CD4-positive, alpha-beta T cell treated with Interleukin-15 for 1 hour (primary cell): ENCODE data around the gene MAP10.
"Not testable (repeated sequence)": the region's sequence is repeated elsewhere in the genome, so short reads cannot be mapped to it uniquely, and the experiment has no call there.

ENCODE experiments used
- DNase-seq: peaks from one replicate; pipeline ENCODE4 v3.0.0-alpha.2; 2020

MAP10 gene

DNA sequence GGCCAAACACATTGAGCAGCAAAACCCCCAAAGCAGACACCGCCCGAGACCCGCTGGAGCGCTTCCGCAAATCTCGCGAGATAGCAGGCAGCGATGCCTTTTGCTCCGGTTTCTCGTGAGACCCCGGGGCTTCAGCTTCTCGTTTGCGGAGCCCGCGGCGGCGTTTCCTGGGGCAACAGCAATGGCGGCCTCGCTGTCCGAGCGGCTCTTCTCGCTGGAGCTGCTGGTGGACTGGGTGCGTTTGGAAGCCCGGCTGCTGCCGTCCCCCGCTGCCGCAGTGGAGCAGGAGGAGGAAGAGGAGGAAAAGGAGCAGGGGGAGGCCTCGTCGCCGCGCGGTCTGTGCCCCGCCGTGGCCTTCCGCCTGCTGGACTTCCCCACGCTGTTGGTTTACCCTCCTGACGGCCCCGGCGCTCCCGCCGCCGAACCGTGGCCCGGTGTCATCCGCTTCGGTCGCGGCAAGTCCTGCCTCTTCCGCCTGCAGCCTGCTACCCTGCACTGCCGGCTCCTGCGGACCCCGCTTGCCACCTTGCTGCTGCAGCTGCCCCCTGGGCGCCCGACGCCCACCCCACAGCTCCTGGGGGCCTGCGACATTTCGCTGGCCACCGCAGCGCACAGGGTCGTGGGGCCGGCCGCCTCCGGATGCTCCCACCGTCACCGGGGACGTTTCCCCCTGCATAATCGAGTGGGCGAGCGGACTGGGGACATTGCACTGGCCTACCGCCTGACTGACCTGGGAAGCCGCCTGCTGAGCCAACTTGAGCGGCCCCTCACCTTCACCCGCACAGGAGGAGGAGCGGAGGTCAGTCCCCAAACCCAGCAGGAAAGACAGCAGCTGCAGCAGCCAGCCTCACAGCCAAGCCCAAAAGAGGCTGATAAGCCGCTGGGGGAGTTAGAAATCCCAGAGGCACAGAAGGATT, at the start of gene MAP10:
MAP10 (plus strand) TSS at position 148 of the 917 bp plus-strand sequence; CDS start at position 182, 34 bp downstream.
- DNase-seq, result peak; percentile 83

- no peak for DNase-seq
These were observed 40.6 kb upstream of the MAP10 start for GRCh38 chr1:232764458-232765251.

- no peak for DNase-seq
These were observed 39.7 kb upstream of the MAP10 start for GRCh38 chr1:232765542-232765941.

DNA sequence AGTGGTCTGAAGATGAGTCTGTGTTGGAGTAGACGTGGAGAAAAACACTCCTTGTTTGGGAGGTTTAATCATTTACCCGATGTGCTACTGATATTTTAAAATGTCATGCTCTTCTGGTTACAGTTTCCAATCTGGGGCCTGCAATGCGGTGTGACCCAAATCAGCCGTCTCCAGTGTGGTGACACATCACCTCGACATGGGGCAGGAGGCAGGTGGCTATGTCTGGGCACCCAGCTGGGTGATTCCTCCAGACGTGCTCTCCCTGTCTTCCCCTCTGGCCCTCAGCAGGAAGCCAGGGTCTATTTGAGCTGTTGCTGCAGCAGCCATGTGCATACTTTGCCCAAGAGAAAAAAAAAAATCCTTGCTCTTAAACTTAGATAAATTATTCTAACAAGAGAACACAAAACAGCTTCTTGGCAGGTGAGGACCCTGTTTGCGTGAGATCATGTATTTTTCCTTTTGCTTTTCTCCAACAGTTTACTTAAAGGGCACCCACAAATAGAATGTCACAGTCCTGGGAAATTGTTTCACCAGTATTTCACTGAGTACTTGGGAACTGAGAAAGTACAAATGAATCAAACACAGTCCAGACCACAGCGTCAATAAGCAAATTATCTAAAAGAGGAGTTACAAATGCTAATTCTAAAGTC, 38.9 kb upstream of the MAP10 start:
- no peak for DNase-seq

DNA sequence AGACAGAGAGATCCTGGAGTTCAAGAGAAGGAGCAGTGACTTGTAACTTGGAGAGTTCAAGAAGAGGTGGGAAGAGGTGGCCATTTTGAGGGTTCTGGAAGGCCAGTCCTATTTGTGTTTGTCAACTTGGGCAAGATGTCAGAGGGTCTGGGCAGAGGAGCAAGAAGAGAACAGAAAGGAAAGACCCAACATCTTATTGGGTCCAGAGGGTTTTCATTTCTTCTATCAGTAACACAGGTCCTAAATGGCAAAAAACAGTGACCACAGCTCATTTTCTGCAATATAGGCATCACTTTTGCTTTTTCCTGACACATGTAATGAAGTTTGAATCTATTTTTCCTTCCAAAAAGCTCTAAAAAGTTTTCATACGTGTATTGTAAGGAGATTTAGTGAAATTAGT, 38.3 kb upstream of the MAP10 start:
- DNase-seq, result no peak

DNA sequence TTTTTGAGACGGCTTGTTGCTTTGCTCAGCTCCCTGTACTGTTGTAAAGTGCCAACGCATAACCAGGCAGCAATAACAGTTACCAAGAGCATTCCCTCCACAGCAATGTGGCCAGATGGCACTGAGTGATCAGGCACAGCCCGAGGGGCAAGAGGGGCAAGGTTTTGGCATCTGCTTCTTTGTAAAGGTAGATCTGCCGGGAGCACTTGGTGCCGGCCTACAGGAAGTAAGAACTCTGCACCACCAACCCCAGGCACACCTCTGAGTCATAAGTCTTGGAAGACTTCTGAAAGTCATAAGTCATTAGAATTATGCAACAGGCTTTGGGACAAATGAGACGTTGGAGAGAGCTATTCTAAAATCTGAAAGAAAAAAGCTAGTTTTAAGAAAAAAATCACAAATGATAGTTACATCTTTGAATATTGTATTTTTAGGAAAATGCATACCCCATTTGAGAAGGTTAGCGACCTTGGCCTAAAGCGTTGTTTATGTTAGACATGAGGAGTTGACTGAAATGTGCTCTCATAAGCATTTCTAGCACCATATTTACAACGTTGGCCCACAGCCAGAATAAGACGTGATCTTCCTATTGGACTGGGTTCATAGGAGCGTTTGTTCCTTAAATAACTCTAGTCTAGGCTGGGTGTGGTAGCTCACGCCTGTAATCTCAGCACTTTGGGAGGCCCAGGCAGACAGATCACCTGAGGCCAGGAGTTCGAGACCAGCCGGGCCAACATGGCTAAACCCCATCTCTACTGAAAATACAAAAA, 37.7 kb upstream of the MAP10 start:
- peak; percentile 28 for DNase-seq

DNA sequence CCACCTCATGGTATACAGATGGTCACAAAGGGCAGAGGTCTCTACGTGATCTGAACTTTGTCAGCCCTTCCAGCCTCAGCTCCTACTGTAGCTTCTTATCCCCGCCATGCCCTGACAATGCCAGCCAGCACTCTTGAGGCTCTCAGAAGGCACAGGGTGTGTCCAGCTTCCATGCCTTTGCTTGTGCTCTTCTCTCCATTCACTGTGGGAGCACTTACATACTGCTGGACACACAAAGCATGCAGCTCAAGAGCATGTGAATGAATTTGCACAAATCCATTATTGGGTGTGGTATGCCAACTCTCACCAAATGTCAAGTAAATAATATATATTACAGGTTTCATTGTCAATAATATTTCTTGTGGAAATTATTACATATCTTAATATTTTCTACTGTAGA, 36.4 kb upstream of the MAP10 start:
- no peak for DNase-seq

DNA sequence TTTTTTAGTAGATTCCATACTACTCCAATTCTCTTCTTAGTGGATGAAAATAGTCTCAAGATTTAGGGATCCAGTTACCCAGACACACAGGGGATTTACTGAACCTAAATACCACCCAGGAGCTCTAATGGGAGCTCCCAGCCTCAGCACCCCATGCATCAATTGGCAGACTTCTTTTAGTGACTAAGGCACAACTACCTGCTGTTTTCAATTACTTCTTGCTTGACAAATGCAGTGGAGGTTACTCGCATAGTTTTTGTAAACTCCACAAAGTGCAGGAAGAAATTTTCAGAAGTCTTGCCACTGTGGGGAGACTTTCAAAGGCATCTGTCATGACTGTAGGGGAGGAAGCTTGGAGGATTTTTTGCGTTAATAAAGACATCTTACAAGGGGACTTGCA, 35.5 kb upstream of the MAP10 start:
- no peak for DNase-seq

DNA sequence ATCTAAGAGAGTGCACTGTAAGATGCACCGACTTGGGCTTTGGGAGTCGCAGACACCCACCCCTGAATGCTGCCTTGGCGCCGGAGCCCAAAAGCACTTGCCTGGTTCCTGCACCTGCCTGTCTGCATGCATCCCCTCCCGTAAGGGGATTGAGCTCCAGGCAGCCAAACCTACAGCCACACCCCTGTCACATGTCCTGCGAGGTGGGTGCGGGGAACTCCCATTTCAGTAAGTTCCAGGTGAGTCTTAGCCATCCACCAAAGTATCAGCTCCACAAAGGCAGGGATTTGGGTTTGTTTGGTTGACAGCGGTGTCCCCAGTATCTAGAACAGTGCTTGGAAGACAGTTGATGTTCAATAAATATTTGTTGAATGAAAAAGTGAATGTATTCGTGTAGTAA, 31.5 kb upstream of the MAP10 start:
- no peak for DNase-seq

DNA sequence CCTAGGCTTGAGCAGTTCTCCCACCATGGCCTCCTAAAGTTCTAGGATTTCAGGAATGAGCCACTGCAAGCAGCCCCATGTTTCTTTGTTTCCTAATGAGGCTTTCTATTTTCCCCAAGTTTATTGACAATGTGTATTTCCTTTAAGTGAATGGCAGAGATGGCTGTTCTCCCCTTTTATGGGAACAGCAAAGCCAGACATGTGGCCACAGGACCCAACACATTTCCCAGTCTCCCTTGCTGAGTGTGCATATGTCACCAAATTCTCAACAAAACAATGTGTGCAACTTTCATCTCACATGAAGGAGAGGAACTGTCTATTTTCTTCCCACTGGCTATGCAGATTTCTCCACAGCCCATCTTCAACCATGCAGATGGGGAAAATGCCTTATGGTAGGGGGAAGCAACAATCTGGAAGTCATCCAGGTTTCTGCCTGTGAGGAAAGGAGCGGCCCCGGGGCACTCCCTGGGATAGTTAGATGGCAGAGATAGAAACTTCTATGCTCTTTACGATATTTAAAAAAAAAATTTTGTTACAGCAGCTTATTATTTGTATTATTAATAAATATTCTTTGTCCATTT, 28.6 kb upstream of the MAP10 start:
- DNase-seq, result no peak

- DNase-seq, result no peak
These were observed 24.9 kb upstream of the MAP10 start for GRCh38 chr1:232780354-232780753.

DNA sequence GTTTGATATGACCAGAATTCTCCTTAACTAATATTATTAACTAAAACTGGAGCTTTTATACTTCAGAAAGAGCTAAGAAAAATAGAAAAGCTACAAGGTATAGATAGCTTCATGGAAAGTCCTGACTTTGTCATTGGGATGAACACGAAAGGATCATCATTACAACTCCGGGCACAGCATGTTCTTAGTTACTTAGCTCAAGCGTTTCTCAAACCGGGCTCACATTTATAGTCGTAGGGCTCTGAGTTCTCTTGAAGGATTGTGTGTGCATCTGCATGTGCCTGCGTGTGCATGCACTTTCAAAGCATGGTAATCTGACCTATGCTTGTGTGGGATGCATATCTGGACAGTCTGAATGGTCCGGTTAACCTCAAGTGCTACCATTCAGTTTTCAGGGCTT, 20.4 kb upstream of the MAP10 start:
- DNase-seq, result no peak

GRCh38 chr1:232785630-232786029, 19.6 kb upstream of the MAP10 start:
- not testable (repeated sequence) for DNase-seq

GRCh38 chr1:232786845-232787455, 18.3 kb upstream of the MAP10 start:
- DNase-seq, result no peak

- DNase-seq, result no peak
These were observed 16.9 kb upstream of the MAP10 start for GRCh38 chr1:232788235-232788872.

- no peak for DNase-seq
These were observed 15.6 kb upstream of the MAP10 start for GRCh38 chr1:232789651-232790050.

- no peak for DNase-seq
These were observed 12.3 kb upstream of the MAP10 start for GRCh38 chr1:232792949-232793348.

DNA sequence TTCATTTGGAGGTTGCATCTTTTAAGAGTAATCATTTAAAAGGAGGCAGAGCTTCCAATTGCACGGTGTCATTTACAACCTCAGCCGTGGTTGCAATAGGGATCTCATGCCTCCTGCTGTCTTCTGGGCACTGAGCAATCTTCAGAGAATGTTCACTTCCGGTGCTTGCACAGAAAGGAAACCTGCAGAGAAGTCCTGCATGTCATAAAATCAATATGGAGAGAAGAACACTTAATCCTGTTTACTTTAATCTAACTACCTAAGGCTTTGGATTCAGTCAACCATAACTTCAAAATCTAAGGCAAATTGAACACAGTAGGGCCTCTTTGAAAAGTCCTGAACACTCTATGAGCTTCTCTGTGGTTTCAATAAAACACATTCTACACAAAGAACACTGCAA, 11.3 kb upstream of the MAP10 start:
- DNase-seq, result no peak

- no peak for DNase-seq
These were observed 9.6 kb upstream of the MAP10 start for GRCh38 chr1:232795497-232796053.

DNA sequence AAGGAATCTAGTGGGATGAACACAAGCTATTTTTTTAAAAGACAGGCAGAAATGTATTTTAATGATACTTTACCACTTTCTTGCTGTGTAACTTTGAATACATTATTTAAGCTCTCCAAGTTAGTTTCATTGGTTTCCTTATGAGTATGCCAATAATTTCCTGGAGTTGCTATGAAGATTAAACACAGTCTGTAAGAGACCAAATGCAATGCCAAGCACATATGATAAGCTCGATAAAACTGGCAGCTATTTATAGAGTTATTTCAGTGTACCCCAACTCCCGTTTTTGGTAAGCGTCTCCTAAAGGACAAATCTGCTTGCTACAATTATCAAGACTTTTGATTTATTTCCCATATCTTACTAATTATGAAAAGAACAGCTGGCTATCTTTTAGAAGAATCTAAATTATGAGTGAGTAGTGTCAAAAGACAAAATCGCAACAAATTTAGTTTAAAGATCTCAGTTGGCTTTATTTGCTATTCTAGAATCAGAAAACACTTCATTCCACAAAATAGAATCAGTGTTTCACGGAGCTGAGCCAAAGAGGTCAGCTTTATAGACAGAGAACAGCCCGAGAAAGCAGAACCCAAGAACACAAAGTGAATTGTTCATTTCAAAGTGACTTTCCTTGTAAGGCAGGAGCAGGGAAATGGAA, 7.2 kb upstream of the MAP10 start:
- no peak for DNase-seq
